OCI-LY3 (cell line): ENCODE data around the gene CLTC.

Source experiments
- EZH2phosphoT487 ChIP-seq: fragments of 200-600 bp; shearing (Covaris generic); IDR thresholded peaks from 2 replicates; pipeline ENCODE4 v1.6.1; 2018; ENCODE audit warnings: antibody characterized with exemption, mixed run types, low read depth
- TF ChIP-seq, protein P1 (sequence below): fragments of 200-600, 300-600 bp; sonication (generic); IDR thresholded peaks from 2 replicates; pipeline ENCODE4 v1.5.1; 2014; ENCODE audit warnings: antibody characterized with exemption, low read length, low read depth

DNA sequence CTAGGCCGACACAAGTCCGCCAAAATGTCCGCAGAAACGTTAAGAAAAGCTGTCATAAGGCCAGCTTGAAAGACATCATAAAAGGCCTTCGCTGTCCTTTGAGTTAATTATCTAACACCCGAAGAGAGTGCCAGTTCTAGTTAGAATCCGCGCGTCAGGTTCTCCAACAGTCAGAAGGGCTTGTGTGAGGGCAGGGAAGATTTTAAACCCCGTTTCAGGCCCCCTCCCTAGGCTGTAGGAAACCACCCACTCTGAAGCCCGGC, 729 bp upstream of the CLTC start:
- TF ChIP-seq, protein P1, sequence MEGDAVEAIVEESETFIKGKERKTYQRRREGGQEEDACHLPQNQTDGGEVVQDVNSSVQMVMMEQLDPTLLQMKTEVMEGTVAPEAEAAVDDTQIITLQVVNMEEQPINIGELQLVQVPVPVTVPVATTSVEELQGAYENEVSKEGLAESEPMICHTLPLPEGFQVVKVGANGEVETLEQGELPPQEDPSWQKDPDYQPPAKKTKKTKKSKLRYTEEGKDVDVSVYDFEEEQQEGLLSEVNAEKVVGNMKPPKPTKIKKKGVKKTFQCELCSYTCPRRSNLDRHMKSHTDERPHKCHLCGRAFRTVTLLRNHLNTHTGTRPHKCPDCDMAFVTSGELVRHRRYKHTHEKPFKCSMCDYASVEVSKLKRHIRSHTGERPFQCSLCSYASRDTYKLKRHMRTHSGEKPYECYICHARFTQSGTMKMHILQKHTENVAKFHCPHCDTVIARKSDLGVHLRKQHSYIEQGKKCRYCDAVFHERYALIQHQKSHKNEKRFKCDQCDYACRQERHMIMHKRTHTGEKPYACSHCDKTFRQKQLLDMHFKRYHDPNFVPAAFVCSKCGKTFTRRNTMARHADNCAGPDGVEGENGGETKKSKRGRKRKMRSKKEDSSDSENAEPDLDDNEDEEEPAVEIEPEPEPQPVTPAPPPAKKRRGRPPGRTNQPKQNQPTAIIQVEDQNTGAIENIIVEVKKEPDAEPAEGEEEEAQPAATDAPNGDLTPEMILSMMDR = no peak
- TF ChIP-seq EZH2phosphoT487 = no peak
